Lung (tissue), 12 donors: ENCODE results near the gene GNLY. TPM values are rescaled to one million over a fixed set of nuclear protein-coding genes. Genes with fewer than 3 reads are reported as not detected.

Experiments used
- ATAC-seq: fragments of 200-7000 bp; cut with Tn5 transposase; one replicate; pipeline ENCODE4 v1.9.1; 2020; ENCODE audit warnings: moderate number of reproducible peaks; ENCODE audit not compliant: insufficient read depth, low FRiP score
- DNase-seq, 3 donors: peaks; one replicate each; pipeline ENCODE4 v3.0.0-alpha.2; 2013 to 2017
- H3K27ac ChIP-seq, 2 donors: one replicate each; pipeline ENCODE4 v1.5.1; 2013; ENCODE audit warnings: mild to moderate bottlenecking in 2 of 2, moderate library complexity in 2 of 2, control low read depth in 1 of 2, inconsistent platforms in 1 of 2, low read depth in 1 of 2, low read length in 1 of 2
- H3K27me3 ChIP-seq, 3 donors: one replicate each; pipeline ENCODE4 v1.5.1; 2013; ENCODE audit warnings: low read length in 2 of 3; ENCODE audit not compliant: control insufficient read depth in 3 of 3, insufficient read depth in 3 of 3
- H3K36me3 ChIP-seq, 4 donors: one replicate each; pipeline ENCODE4 v1.5.1; 2013; ENCODE audit warnings: low read length in 4 of 4, mild to moderate bottlenecking in 1 of 4, moderate library complexity in 1 of 4; ENCODE audit not compliant: control insufficient read depth in 4 of 4, insufficient read depth in 4 of 4
- H3K4me1 ChIP-seq, 5 donors: one replicate each; pipeline ENCODE4 v1.5.1; 2013; ENCODE audit warnings: low read length in 5 of 5, mild to moderate bottlenecking in 2 of 5, moderate library complexity in 1 of 5; ENCODE audit not compliant: control insufficient read depth in 5 of 5, insufficient read depth in 5 of 5
- H3K4me3 ChIP-seq: one replicate; pipeline ENCODE4 v1.5.1; 2013; ENCODE audit warnings: mild to moderate bottlenecking, control low read depth, moderate library complexity
- H3K9ac ChIP-seq, 2 donors: one replicate each; pipeline ENCODE4 v1.5.1; 2013; ENCODE audit warnings: low read length in 2 of 2, control low read depth in 1 of 2; ENCODE audit not compliant: insufficient read depth in 1 of 2
- H3K9me3 ChIP-seq, 4 donors: one replicate each; pipeline ENCODE4 v1.5.1; 2013; ENCODE audit warnings: low read length in 3 of 4, mild to moderate bottlenecking in 1 of 4, moderate library complexity in 1 of 4; ENCODE audit not compliant: control insufficient read depth in 4 of 4, insufficient read depth in 3 of 4
- WGBS, 2 donors: extraction: QIAGEN DNeasy Blood & Tissue Kit; methylation state at CpG; one replicate each; pipeline ENCODE4 v1.1.7; 2013; 5-methylcytosine and 5-hydroxymethylcytosine counted together
- polyA plus RNA-seq, 2 donors: library from polyadenylated mRNA; stranded (reverse); fragments of 200-250 nt; gene quantifications; one replicate each; pipeline ENCODE4 v1.2.1, GENCODE V29; 2013
- total RNA-seq, 2 donors: library from RNA; depleted of rRNA in 1 of 2; stranded (reverse); fragments of >200 nt in 1 of 2; gene quantifications; one replicate each; pipeline ENCODE4 v1.2.1, GENCODE V29; 2014 to 2021
- TF ChIP-seq, protein P1 (sequence below): IDR thresholded peaks from 2 replicates; pipeline ENCODE4 v1.5.1; 2012; ENCODE audit warnings: mild to moderate bottlenecking; ENCODE audit errors: control extremely low read depth, extremely low read depth
- donor health status: control.
- donor health status: control.
- donor health status: Bipolar disorder and iron deficiency.
- donor health status: healthy.
- donor health status: DM: yes; HTN: yes; CAD: no.

Gene GNLY
- total and polyA plus RNA-seq, 4 donors = 9.0 to 13.6 (median 12.1) TPM; not detected in 1

DNA sequence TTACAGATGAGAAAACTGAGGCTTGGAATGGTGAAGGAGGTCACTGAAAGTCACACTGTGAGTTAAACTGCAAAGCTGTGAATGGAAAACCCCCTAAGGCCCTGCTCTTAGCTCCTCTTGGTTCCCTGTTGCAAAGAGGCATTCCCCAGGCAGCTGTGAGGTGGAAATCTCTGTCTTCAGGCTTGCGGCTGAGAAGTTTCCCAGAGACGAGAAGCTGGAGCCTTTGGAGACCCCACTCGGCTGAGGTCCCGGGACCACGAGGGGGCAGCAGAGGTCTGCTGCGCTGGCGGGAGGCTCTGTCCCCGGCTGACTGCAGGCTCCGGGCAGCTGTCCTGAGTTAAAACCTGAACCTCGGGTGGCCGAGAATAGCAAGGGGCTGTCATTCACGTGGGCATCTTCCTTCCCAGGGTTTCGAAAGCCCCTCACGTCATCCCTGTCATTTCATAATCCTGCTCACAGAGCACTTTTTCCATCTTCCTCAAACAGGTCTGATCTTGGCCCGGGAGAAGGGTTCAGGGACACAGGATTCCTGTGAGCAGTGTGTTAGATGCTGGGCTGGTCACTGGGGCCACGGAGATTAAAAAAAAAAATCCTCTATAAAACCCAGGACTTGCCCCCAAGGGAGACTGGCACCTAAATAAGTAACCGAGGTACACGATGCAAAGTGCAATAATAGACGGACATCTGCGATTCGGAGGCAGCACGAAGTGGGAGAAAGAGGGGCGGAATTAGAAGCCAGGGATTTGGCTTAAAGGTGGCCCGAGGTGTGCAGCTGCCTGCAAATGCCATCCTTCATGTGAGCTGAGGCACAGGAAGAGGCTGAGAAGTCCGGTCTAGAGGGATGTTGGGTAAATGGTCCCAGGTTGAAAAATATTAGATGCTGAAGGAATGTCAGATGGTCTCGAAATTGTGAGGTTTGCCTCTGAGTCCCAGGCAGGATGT, 35.0 kb downstream of the GNLY start:
- DNase-seq = peak; percentile 88 to 90 (median 90)
- TF ChIP-seq, protein P1, sequence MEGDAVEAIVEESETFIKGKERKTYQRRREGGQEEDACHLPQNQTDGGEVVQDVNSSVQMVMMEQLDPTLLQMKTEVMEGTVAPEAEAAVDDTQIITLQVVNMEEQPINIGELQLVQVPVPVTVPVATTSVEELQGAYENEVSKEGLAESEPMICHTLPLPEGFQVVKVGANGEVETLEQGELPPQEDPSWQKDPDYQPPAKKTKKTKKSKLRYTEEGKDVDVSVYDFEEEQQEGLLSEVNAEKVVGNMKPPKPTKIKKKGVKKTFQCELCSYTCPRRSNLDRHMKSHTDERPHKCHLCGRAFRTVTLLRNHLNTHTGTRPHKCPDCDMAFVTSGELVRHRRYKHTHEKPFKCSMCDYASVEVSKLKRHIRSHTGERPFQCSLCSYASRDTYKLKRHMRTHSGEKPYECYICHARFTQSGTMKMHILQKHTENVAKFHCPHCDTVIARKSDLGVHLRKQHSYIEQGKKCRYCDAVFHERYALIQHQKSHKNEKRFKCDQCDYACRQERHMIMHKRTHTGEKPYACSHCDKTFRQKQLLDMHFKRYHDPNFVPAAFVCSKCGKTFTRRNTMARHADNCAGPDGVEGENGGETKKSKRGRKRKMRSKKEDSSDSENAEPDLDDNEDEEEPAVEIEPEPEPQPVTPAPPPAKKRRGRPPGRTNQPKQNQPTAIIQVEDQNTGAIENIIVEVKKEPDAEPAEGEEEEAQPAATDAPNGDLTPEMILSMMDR = peak; percentile 87
- peak; percentile 90 for ATAC-seq
- Histone ChIP-seq H3K27ac (peak overlapping the region in 1 of 2 donors; percentile 42), H3K27me3 (no peaks in the 10 kb centered on the region), H3K36me3 (no peaks in the 10 kb centered on the region), H3K9ac (no peak overlapping the region), H3K9me3 (no peaks in the 10 kb centered on the region), H3K4me3 (no peak overlapping the region), H3K4me1 (peaks cover 0 to 16% (median 5%) of the 10 kb centered on the region in 5 donors)
- 34 to 38% methylated on average over 26 of the region's 26 CpGs for WGBS, 2 donors

DNA sequence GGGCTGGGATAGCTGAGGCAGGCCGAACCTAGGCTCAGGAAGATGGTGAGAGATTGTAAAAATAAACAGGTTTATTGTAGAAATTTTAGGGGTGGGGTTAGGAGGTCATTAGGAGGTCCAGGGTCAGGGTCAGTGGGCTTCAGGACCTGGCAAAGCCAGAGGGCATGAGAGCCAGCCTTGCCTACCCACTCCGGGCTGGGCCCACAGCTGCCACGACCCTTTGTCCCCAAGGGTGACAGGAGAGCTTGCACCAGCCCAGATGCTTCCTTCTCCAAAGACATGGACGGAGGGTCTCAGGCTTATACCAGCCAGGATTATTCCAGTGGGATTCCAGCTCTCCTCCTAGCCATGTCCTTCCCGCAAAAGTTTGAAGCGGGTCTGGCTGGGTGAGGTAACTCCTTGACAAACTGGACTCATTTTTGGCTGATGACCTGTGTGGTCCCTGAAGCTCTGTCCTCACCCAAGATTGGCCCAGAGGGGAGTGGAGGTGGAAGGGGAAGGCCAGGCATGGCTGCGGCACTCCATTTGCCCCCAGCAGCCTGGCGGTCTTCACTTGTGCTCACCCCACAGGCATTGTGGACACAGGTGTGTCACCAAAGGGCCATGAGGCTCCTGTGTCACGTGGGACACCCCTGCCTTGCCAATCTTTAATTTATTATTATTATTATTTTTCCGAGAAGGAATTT, 35.8 kb downstream of the GNLY start:
- ATAC-seq = no peak
- 89% methylated on average over 10 of the region's 10 CpGs for WGBS, 2 donors
- TF ChIP-seq, protein P1 = no peak
- no peak overlapping the region for H3K9ac ChIP-seq
- H3K9me3 ChIP-seq = no peaks in the 10 kb centered on the region
- H3K27ac ChIP-seq = no peak overlapping the region
- H3K36me3 ChIP-seq = no peaks in the 10 kb centered on the region
- H3K27me3 ChIP-seq = no peaks in the 10 kb centered on the region
- H3K4me3 ChIP-seq = no peak overlapping the region
- H3K4me1 ChIP-seq = peaks cover 0 to 20% (median 5%) of the 10 kb centered on the region in 5 donors
- DNase-seq = no peak

GRCh38 chr2:85730686-85731230, 36.6 kb downstream of the GNLY start:
- Histone ChIP-seq H3K36me3 (no peaks in the 10 kb centered on the region), H3K4me3 (no peak overlapping the region), H3K27ac (no peak overlapping the region), H3K4me1 (peaks cover 0 to 26% (median 6%) of the 10 kb centered on the region in 5 donors), H3K9me3 (no peaks in the 10 kb centered on the region), H3K27me3 (no peaks in the 10 kb centered on the region), H3K9ac (no peak overlapping the region)
- ATAC-seq (no peak), DNase-seq (no peak)
- 87 to 92% methylated on average over 10 of the region's 10 CpGs for WGBS, 2 donors
- TF ChIP-seq, protein P1 = no peak
